ENCODE results near the gene DGKH. TPM values are rescaled to one million over a fixed set of nuclear protein-coding genes. Genes with fewer than 3 reads are reported as not detected.
A peak's percentile ranks its signal among the peaks of the same experiment; 100 is the strongest.

The DGKH gene
- total and polyA plus RNA-seq, 2 experiments from 2014 or later, result 3.6 to 7.2 TPM

DNA sequence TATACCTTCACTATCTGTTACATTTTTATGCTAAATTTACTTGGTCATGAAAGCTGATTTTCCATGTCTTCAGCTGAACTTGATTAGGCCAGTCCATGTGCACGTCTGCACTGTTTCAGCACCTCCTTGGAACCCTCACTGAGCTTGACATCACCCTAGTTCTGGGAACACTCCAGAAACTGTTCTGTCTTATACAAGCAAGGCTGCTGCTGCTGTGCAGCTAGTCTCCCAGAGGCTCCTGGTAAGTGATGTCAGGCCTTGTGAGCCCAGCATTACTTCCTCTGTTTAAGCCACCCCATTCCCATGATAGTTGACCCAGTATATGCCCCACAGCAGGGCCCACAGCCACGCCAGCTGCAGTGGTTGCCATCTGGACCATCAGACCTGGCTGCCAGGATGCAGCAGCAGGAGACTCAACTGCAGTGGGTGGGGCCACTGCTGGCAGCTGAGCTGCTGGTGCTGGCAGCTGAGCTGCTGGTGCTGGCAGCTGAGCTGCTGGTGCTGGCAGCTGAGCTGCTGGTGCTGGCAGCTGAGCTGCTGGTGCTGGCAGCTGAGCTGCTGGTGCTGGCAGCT is 133.0 kb downstream of the DGKH start:
- no peaks in the 10 kb centered on the region for H3K9me2 ChIP-seq (replicated peaks; ENCODE audit: insufficient read depth)
- no peaks in the 10 kb centered on the region for H3K36me3 ChIP-seq (replicated peaks; ENCODE audit: insufficient read depth, low read depth)
- peak; percentile 12 for DNase-seq (ENCODE audit: low spot score)
- no peak overlapping the region for H3K27ac ChIP-seq
- no peak overlapping the region for H3K4me3 ChIP-seq
- no peaks in the 10 kb centered on the region for H3K27me3 ChIP-seq
- no peaks in the 10 kb centered on the region for H3K4me1 ChIP-seq (ENCODE audit: insufficient read depth)
- no peaks in the 10 kb centered on the region for H3K9me3 ChIP-seq (ENCODE audit: low read depth)
- H2AFZ ChIP-seq, result no peak overlapping the region
- WGBS (ENCODE audit: low lambda C conversion rate, missing lambda C conversion rate), result 90% methylated on average over 2 of the region's 2 CpGs
- no peak overlapping the region for H3K4me2 ChIP-seq
- no peaks in the 10 kb centered on the region for H4K20me1 ChIP-seq (ENCODE audit: insufficient read depth, poor library complexity, severe bottlenecking)
- TF ChIP-seq EZH2 (IDR thresholded peaks at IDR 0.05; ENCODE audit: borderline replicate concordance), result no peak
- TF ChIP-seq EZH2phosphoT487 (IDR thresholded peaks at IDR 0.05; ENCODE audit: low read depth, severe bottlenecking, unreplicated experiment), result no peak
- no peak for TF ChIP-seq CTCF (IDR thresholded peaks at IDR 0.05; ENCODE audit: poor library complexity)
- no peaks in the 10 kb centered on the region for H3K79me2 ChIP-seq

- H3K79me2 ChIP-seq, result no peaks in the 10 kb centered on the region
- no peaks in the 10 kb centered on the region for H3K36me3 ChIP-seq (replicated peaks; ENCODE audit: insufficient read depth, low read depth)
- no peak overlapping the region for H2AFZ ChIP-seq
- H3K4me1 ChIP-seq (ENCODE audit: insufficient read depth), result no peaks in the 10 kb centered on the region
- no peaks in the 10 kb centered on the region for H3K9me2 ChIP-seq (replicated peaks; ENCODE audit: insufficient read depth)
- H3K27ac ChIP-seq, result no peak overlapping the region
- no peaks in the 10 kb centered on the region for H4K20me1 ChIP-seq (ENCODE audit: insufficient read depth, poor library complexity, severe bottlenecking)
- no peak for TF ChIP-seq CTCF (IDR thresholded peaks at IDR 0.05; ENCODE audit: poor library complexity)
- TF ChIP-seq EZH2phosphoT487 (IDR thresholded peaks at IDR 0.05; ENCODE audit: low read depth, severe bottlenecking, unreplicated experiment), result no peak
- no peaks in the 10 kb centered on the region for H3K27me3 ChIP-seq
- no peak overlapping the region for H3K4me3 ChIP-seq
- 85% methylated on average over 7 of the region's 7 CpGs for WGBS (ENCODE audit: low lambda C conversion rate, missing lambda C conversion rate)
- no peak overlapping the region for H3K4me2 ChIP-seq
- H3K9me3 ChIP-seq (ENCODE audit: low read depth), result no peaks in the 10 kb centered on the region
- DNase-seq (ENCODE audit: low spot score), result no peak
Measured at GRCh38 chr13:42189061-42189460, 140.6 kb downstream of the DGKH start.

DNA sequence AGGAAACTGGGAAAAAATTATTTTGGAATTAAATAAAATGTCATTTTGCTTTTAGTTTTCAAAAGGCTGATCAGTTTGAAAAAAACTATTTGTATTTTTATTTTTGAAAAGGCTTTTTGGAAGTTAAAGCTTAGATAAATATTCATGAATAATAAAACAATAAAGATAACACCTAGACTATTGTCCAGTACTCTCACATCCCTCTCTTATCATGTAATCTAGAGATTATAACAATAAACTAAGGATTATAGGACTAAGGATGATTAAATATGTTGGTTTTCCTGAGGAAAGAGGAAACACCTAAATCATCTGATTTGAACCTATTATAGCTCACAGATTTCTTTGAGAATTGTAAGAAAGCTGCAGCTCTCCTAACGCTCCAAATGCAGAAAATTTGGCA is 142.1 kb downstream of the DGKH start:
- Histone ChIP-seq H2AFZ (no peak overlapping the region), H4K20me1 (ENCODE audit: insufficient read depth, poor library complexity, severe bottlenecking) (no peaks in the 10 kb centered on the region), H3K27ac (no peak overlapping the region), H3K4me2 (no peak overlapping the region), H3K9me2 (replicated peaks; ENCODE audit: insufficient read depth) (no peaks in the 10 kb centered on the region), H3K36me3 (replicated peaks; ENCODE audit: insufficient read depth, low read depth) (no peaks in the 10 kb centered on the region), H3K4me1 (ENCODE audit: insufficient read depth) (no peaks in the 10 kb centered on the region), H3K79me2 (no peaks in the 10 kb centered on the region), H3K27me3 (no peaks in the 10 kb centered on the region), H3K9me3 (ENCODE audit: low read depth) (no peaks in the 10 kb centered on the region), H3K4me3 (no peak overlapping the region)
- DNase-seq (ENCODE audit: low spot score), result no peak
- TF ChIP-seq EZH2 (IDR thresholded peaks at IDR 0.05; ENCODE audit: borderline replicate concordance) (no peak), EZH2phosphoT487 (IDR thresholded peaks at IDR 0.05; ENCODE audit: low read depth, severe bottlenecking, unreplicated experiment) (no peak), CTCF (IDR thresholded peaks at IDR 0.05; ENCODE audit: poor library complexity) (no peak)
- WGBS (ENCODE audit: low lambda C conversion rate, missing lambda C conversion rate), result 79% methylated on average over 1 of the region's 1 CpG
